Pancreas (tissue), 10 donors: Measurements from ENCODE around the gene ALDH1A1. TPM values are rescaled to one million over a fixed set of nuclear protein-coding genes. Genes with fewer than 3 reads are reported as not detected.
"Not testable (repeated sequence)": the region's sequence is repeated elsewhere in the genome, so short reads cannot be mapped to it uniquely, and the experiment has no call there.

Experiments used
- ATAC-seq, 4 donors: fragments of 200-7000 bp; cut with Tn5 transposase; one replicate each; pipeline versions ENCODE4 v1.8.0 to v1.9.1; 2020; ENCODE audit warnings: mild to moderate bottlenecking in 4 of 4, moderate library complexity in 4 of 4
- DNase-seq, 6 donors: peaks; one replicate each; pipeline ENCODE4 v3.0.0-alpha.2; 2020
- FAIRE-seq: peaks from 2 replicates; lab custom pipeline; 2012; peaks lifted over from hg19 to GRCh38; lab: Jason Lieb, UNC
- H3K27ac ChIP-seq, 4 donors: fragments of 200-600 bp; sonication (generic); 1 replicate in 3 of 4; 2 replicates in 1 of 4; pipeline versions ENCODE4 v1.5.0 to v1.8.0; 2020
- H3K27me3 ChIP-seq, 4 donors: fragments of 200-600 bp; one replicate each; pipeline ENCODE4 v1.8.0; 2021
- H3K36me3 ChIP-seq, 3 donors: fragments of 200-600 bp; sonication (generic) in 1 of 3; one replicate each; pipeline versions ENCODE4 v1.5.0 to v1.8.0; 2020 to 2021
- H3K4me1 ChIP-seq, 3 donors: fragments of 200-600 bp; one replicate each; pipeline ENCODE4 v1.8.0; 2021
- H3K4me3 ChIP-seq, 4 donors: fragments of 200-600 bp; sonication (generic) in 2 of 4; one replicate each; pipeline versions ENCODE4 v1.5.0 to v1.8.0; 2020 to 2021
- H3K9me3 ChIP-seq, 4 donors: fragments of 200-600 bp; one replicate each; pipeline ENCODE4 v1.8.0; 2021
- CTCF ChIP-seq, 4 donors: fragments of 200-600 bp; sonication (generic) in 3 of 4; IDR thresholded peaks; one replicate each; pipeline versions ENCODE4 v1.5.0 to v1.8.0; 2021; ENCODE audit warnings: antibody characterized with exemption in 4 of 4
- WGBS, 2 donors: extraction: QIAGEN DNeasy Blood & Tissue Kit; methylation state at CpG; one replicate each; pipeline ENCODE4 v1.1.7; 2013; 5-methylcytosine and 5-hydroxymethylcytosine counted together
- intact Hi-C, 3 donors: fragments of 100-400 bp; cut with DNase I; formaldehyde crosslinking; loops; one replicate each; pipeline versions ENCODE4 v1.11.1 to v1.14.2; 2022
- polyA plus RNA-seq, 2 donors: library from polyadenylated mRNA; stranded (reverse); fragments of 200-250 nt; gene quantifications; one replicate each; pipeline ENCODE4 v1.2.3, GENCODE V29; 2013
- total RNA-seq, 6 donors: library from RNA; stranded (reverse); fragmentation: NEBNext Ultra II Directional in 4 of 6; extraction: Animal tissue kit (Norgen Biotek cat#: 25700) in 4 of 6; gene quantifications; one replicate each; pipeline versions ENCODE4 v1.2.1 to v1.2.4, GENCODE V29; 2021 to 2023
- donor health status: healthy with polysubstance abuse.
- donor health status: DM: no; HTN: no; CAD: no; lungs with moderate emphysema.
- donor health status: DM: no; HTN: no; CAD: no.
- donor health status: control.
- donor health status: control.
- donor health status: Bipolar disorder and iron deficiency.
- donor health status: DM: yes; HTN: yes; CAD: no.
- donor health status: DM: no; HTN: no; CAD: no.
- donor health status: DM: no; HTN: no; CAD: no.
- donor health status: DM: yes; HTN: yes; CAD: no.

Gene ALDH1A1
- total and polyA plus RNA-seq, 8 donors = 141 to 275 (median 176) TPM

- DNase-seq = no peak
- Histone ChIP-seq H3K27me3 (no peaks in the 10 kb centered on the region), H3K4me3 (no peak overlapping the region), H3K36me3 (no peaks in the 10 kb centered on the region), H3K9me3 (no peaks in the 10 kb centered on the region), H3K27ac (peak overlapping the region in 2 of 4 donors; percentile 85 to 91), H3K4me1 (peaks cover 49 to 75% (median 71%) of the 10 kb centered on the region in 3 donors)
- TF ChIP-seq CTCF (IDR thresholded peaks at IDR 0.05) = no peak
- no peak for FAIRE-seq
- WGBS, 2 donors = 18 to 27% methylated on average over 3 of the region's 3 CpGs
- ATAC-seq = no peak
- intact Hi-C loops = no loop called here
Observed at GRCh38 chr9:72945391-72945790, 7.5 kb downstream of the ALDH1A1 start.

DNA sequence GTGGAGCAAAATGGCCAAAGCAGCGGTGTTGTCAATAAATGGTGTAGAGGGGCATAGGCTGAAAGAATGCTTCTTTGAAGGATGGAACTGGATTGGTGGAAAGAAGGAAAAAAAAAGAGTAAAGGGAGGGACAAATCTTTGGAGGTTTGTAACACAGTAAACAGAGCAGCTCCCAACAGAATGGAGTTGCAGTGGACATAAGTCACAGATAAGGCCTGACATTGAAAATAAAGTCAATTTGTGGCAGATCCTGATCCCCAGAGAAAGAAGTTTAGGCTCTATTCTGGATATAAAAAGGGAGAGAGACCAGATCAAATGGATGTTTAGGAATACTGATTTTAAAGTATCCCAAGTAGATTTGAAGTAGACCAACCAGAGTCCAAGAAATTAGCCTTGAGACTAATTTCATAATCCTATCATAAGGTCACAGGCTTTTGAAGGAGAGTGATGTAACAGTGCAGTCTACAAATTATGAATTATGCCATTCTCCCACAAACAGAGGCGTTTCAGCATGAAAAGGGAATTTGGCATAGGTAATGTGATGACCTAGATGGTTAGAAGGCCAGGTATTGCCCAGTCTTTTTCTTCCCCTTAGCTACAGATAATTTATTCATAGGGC is 8.9 kb downstream of the ALDH1A1 start:
- 25 to 48% methylated on average over 2 of the region's 2 CpGs for WGBS, 2 donors
- peaks cover 54 to 79% (median 75%) of the 10 kb centered on the region in 3 donors for H3K4me1 ChIP-seq
- intact Hi-C loops = no loop called here
- FAIRE-seq = no peak
- TF ChIP-seq CTCF (IDR thresholded peaks at IDR 0.05) = no peak
- no peak overlapping the region for H3K4me3 ChIP-seq
- H3K27ac ChIP-seq = peak overlapping the region in 2 of 4 donors; percentile 39 to 91
- peaks cover 0 to 10% (median 0%) of the 10 kb centered on the region in 3 donors for H3K36me3 ChIP-seq
- no peaks in the 10 kb centered on the region for H3K27me3 ChIP-seq
- DNase-seq = no peak
- peak; percentile 11 to 52 (median 33) for ATAC-seq
- no peaks in the 10 kb centered on the region for H3K9me3 ChIP-seq

GRCh38 chr9:72942451-72942850 is 10.4 kb downstream of the ALDH1A1 start:
- Histone ChIP-seq H3K36me3 (peaks cover 0 to 16% (median 0%) of the 10 kb centered on the region in 3 donors), H3K27me3 (no peaks in the 10 kb centered on the region), H3K4me3 (no peak overlapping the region), H3K9me3 (no peaks in the 10 kb centered on the region), H3K27ac (peak overlapping the region in 1 of 4 donors; percentile 91), H3K4me1 (peaks cover 48 to 76% (median 74%) of the 10 kb centered on the region in 3 donors)
- no peak for ATAC-seq
- no peak for DNase-seq
- WGBS, 2 donors = 71 to 80% methylated on average over 2 of the region's 2 CpGs
- no peak for FAIRE-seq
- TF ChIP-seq CTCF (IDR thresholded peaks at IDR 0.05) = no peak
- intact Hi-C loops = no loop called here

DNA sequence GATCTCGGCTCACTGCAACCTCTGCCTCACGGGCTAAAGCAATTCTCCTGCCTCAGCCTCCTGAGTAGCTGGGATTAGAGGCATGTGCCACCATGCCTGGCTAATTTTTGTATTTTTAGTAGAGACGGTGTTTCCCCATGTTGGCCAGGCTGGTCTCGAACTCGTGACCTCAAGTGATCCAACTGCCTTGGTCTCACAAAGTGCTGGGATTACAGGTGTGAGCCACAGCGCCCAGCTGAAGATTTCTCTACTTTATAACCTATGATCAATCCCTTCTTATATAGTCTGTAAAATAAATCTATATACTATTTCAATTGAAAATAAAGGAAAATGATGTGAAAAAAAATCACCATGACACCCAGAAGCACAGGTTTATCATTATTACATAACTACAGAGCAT is 13.3 kb downstream of the ALDH1A1 start:
- H3K9me3 ChIP-seq, H3K27me3 ChIP-seq, H3K4me3 ChIP-seq, DNase-seq, ATAC-seq, H3K27ac ChIP-seq, FAIRE-seq, intact Hi-C loops: not testable (repeated sequence)
- H3K36me3 ChIP-seq = peaks cover 0 to 16% (median 0%) of the 10 kb centered on the region in 3 donors
- H3K4me1 ChIP-seq = peaks cover 35 to 67% (median 52%) of the 10 kb centered on the region in 3 donors
- 94 to 98% methylated on average over 6 of the region's 6 CpGs for WGBS, 2 donors

GRCh38 chr9:72937545-72937944 is 15.3 kb downstream of the ALDH1A1 start:
- Histone ChIP-seq H3K27ac (peak overlapping the region in 2 of 4 donors; percentile 11 to 44), H3K4me1 (peaks cover 19 to 57% (median 39%) of the 10 kb centered on the region in 3 donors), H3K4me3 (no peak overlapping the region), H3K36me3 (peaks cover 0 to 16% (median 0%) of the 10 kb centered on the region in 3 donors), H3K9me3 (no peaks in the 10 kb centered on the region), H3K27me3 (no peaks in the 10 kb centered on the region)
- intact Hi-C loops = no loop called here
- no peak for TF ChIP-seq CTCF (IDR thresholded peaks at IDR 0.05)
- DNase-seq = no peak
- no peak for FAIRE-seq
- 52% methylated on average over 4 of the region's 4 CpGs for WGBS, 2 donors
- peak; percentile 33 to 65 (median 50) for ATAC-seq
